Right lobe of liver (tissue), 6 donors: Measurements from ENCODE around the gene SLC13A5. TPM values are rescaled to one million over a fixed set of nuclear protein-coding genes. Genes with fewer than 3 reads are reported as not detected.

Experiments
- ATAC-seq, 4 donors: fragments of 200-7000 bp; cut with Tn5 transposase; one replicate each; pipeline ENCODE4 v1.9.1; 2020; ENCODE audit warnings: mild to moderate bottlenecking in 4 of 4, moderate library complexity in 4 of 4
- DNase-seq, 3 donors: peaks; one replicate each; pipeline ENCODE4 v3.0.0-alpha.2; 2020
- H3K27ac ChIP-seq, 3 donors: fragments of 200-600 bp; one replicate each; pipeline ENCODE4 v1.8.0; 2022
- H3K27me3 ChIP-seq, 2 donors: fragments of 200-600 bp; one replicate each; pipeline ENCODE4 v1.8.0; 2022
- H3K36me3 ChIP-seq, 4 donors: fragments of 200-600 bp; sonication (generic) in 1 of 4; one replicate each; pipeline versions ENCODE4 v1.5.1 to v1.8.0; 2017 to 2022; ENCODE audit warnings: control low read depth in 1 of 4
- H3K4me1 ChIP-seq, 4 donors: fragments of 200-600 bp; sonication (generic) in 1 of 4; one replicate each; pipeline versions ENCODE4 v1.5.1 to v1.8.0; 2017 to 2022; ENCODE audit warnings: control low read depth in 1 of 4
- H3K4me3 ChIP-seq, 3 donors: fragments of 200-600 bp; one replicate each; pipeline ENCODE4 v1.8.0; 2022
- H3K9me3 ChIP-seq, 4 donors: fragments of 200-600 bp; sonication (generic) in 1 of 4; one replicate each; pipeline versions ENCODE4 v1.5.1 to v1.8.0; 2017 to 2022; ENCODE audit warnings: control low read depth in 1 of 4
- CTCF ChIP-seq, 4 donors: fragments of 200-600 bp in 3 of 4; fragments of 450-650 bp in 1 of 4; IDR thresholded peaks; one replicate each; pipeline versions ENCODE4 v1.5.1 to v1.8.0; 2016 to 2022; ENCODE audit warnings: antibody characterized with exemption in 4 of 4, mild to moderate bottlenecking in 2 of 4
- POLR2A ChIP-seq: fragments of 450-650 bp; IDR thresholded peaks from one replicate; pipeline ENCODE4 v1.6.1; 2017; ENCODE audit warnings: antibody characterized with exemption, mild to moderate bottlenecking
- whole genome bisulfite sequencing: methylation state at CpG from one replicate; pipeline ENCODE4 v1.1.6; 2018; ENCODE audit warnings: low coverage, low lambda C conversion rate; ENCODE audit not compliant: insufficient coverage; ENCODE audit errors: missing lambda C conversion rate; 5-methylcytosine and 5-hydroxymethylcytosine counted together
- intact Hi-C, 2 donors: fragments of 100-400 bp; cut with DNase I; formaldehyde crosslinking; loops; one replicate each; pipeline versions ENCODE4 v1.11.2 to v1.14.1; 2022
- total RNA-seq, 6 experiments: library from RNA; depleted of rRNA in 2 of 6; stranded (reverse); fragments of >200 nt in 2 of 6; fragmentation: NEBNext Ultra II Directional in 3 of 6; extraction: Animal tissue kit (Norgen Biotek cat#: 25700) in 3 of 6; gene quantifications; one replicate each; pipeline versions ENCODE4 v1.1.0 to v1.2.4, GENCODE V29; 2016 to 2023
- donor health status: DM: no; HTN: yes; CAD: no.
- donor health status: DM: no; HTN: no; CAD: no.
- donor health status: DM: no; HTN: no; CAD: no.
- donor health status: DM: no; HTN: yes; CAD: no.
- donor health status: DM: no; HTN: yes; CAD: no.

SLC13A5 gene
- total RNA-seq, 6 experiments from 2014 or later, result 142 to 383 (median 264) TPM

GRCh38 chr17:6713918-6714271 lies 726 bp upstream of the SLC13A5 start:
- intact Hi-C loops, result no loop called here
- H3K4me1 ChIP-seq, result peaks cover 0 to 25% (median 2%) of the 10 kb centered on the region in 4 donors
- H3K27me3 ChIP-seq, result no peaks in the 10 kb centered on the region
- peak overlapping the region; percentile 60 to 97 (median 93) for H3K27ac ChIP-seq
- ATAC-seq, result no peak
- TF ChIP-seq CTCF (IDR thresholded peaks at IDR 0.05), result no peak
- H3K36me3 ChIP-seq, result no peaks in the 10 kb centered on the region
- peak overlapping the region; percentile 58 to 88 (median 78) for H3K4me3 ChIP-seq
- DNase-seq, result no peak
- H3K9me3 ChIP-seq, result peaks cover 0 to 3% (median 0%) of the 10 kb centered on the region in 4 donors
- WGBS, result 36% methylated on average over 19 of the region's 29 CpGs

GRCh38 chr17:6712854-6713129 lies 377 bp downstream of the SLC13A5 start:
- Histone ChIP-seq H3K4me1 (peaks cover 0 to 32% (median 4%) of the 10 kb centered on the region in 4 donors), H3K9me3 (peaks cover 0 to 3% (median 0%) of the 10 kb centered on the region in 4 donors), H3K36me3 (no peaks in the 10 kb centered on the region), H3K4me3 (peak overlapping the region; percentile 58 to 88 (median 78)), H3K27me3 (no peaks in the 10 kb centered on the region), H3K27ac (peak overlapping the region; percentile 93 to 97 (median 95))
- DNase-seq (no peak), ATAC-seq (no peak)
- 20% methylated on average over 3 of the region's 14 CpGs for WGBS
- TF ChIP-seq CTCF (IDR thresholded peaks at IDR 0.05) (no peak), POLR2A (no peak)
- intact Hi-C loops, result no loop called here

- Histone ChIP-seq H3K9me3 (no peaks in the 10 kb centered on the region), H3K4me1 (peaks cover 0 to 37% (median 6%) of the 10 kb centered on the region in 4 donors), H3K27ac (peak overlapping the region; percentile 93 to 97 (median 95)), H3K4me3 (peak overlapping the region; percentile 58 to 88 (median 78)), H3K27me3 (no peaks in the 10 kb centered on the region), H3K36me3 (no peaks in the 10 kb centered on the region)
- DNase-seq (peak in 1 of 3 donors; percentile 60), ATAC-seq (no peak)
- intact Hi-C loops, result no loop called here
- TF ChIP-seq CTCF (IDR thresholded peaks at IDR 0.05), result peak in 1 of 4 donors; percentile 8
- peak; percentile 17 for TF ChIP-seq POLR2A
- 21% methylated on average over 4 of the region's 11 CpGs for WGBS
These were observed 913 bp downstream of the SLC13A5 start for GRCh38 chr17:6712058-6712853.

GRCh38 chr17:6711681-6712057 lies 1.5 kb downstream of the SLC13A5 start:
- Histone ChIP-seq H3K36me3 (no peaks in the 10 kb centered on the region), H3K27ac (peak overlapping the region; percentile 93 to 97 (median 95)), H3K27me3 (no peaks in the 10 kb centered on the region), H3K4me1 (peaks cover 0 to 43% (median 9%) of the 10 kb centered on the region in 4 donors), H3K9me3 (no peaks in the 10 kb centered on the region), H3K4me3 (peak overlapping the region; percentile 58 to 88 (median 78))
- WGBS, result no CpG with 5 or more reads among the region's 2 CpGs
- intact Hi-C loops, result no loop called here
- TF ChIP-seq CTCF (IDR thresholded peaks at IDR 0.05), result no peak
- no peak for TF ChIP-seq POLR2A
- DNase-seq (peak in 1 of 3 donors; percentile 74), ATAC-seq (peak; percentile 4 to 24 (median 13))
